HG02943 (cell line): Measurements from ENCODE around the gene DDX3X.
"Not testable (repeated sequence)": the region's sequence is repeated elsewhere in the genome, so short reads cannot be mapped to it uniquely, and the experiment has no call there.

Experiments used
- ATAC-seq: cut with Tn5 transposase; IDR thresholded peaks from one replicate; pipeline ENCODE4 v1.9.1; 2021; ENCODE audit warnings: mild to moderate bottlenecking, low read depth, moderate library complexity; ENCODE audit not compliant: unreplicated experiment

The DDX3X gene

GRCh38 chrX:41333744-41334362 is at the start of gene DDX3X:
Gene DDX3X (plus strand): TSS chrX:41334162. CDS start chrX:41334253, 91 bp downstream.
- peak; percentile 54 for ATAC-seq

GRCh38 chrX:41285928-41286327 is 48.0 kb upstream of the DDX3X start:
- ATAC-seq, result not testable (repeated sequence)

GRCh38 chrX:41288641-41289040 is 45.3 kb upstream of the DDX3X start:
- no peak for ATAC-seq

- no peak for ATAC-seq
These were observed 44.9 kb upstream of the DDX3X start for GRCh38 chrX:41289095-41289494.

GRCh38 chrX:41291309-41291708 is 42.7 kb upstream of the DDX3X start:
- ATAC-seq, result no peak

- ATAC-seq, result no peak
These were observed 40.7 kb upstream of the DDX3X start for GRCh38 chrX:41293269-41293668.

- no peak for ATAC-seq
These were observed 33.1 kb upstream of the DDX3X start for GRCh38 chrX:41300758-41301437.

GRCh38 chrX:41301438-41301824 is 32.5 kb upstream of the DDX3X start:
- no peak for ATAC-seq

GRCh38 chrX:41302370-41302769 is 31.6 kb upstream of the DDX3X start:
- ATAC-seq, result no peak

- ATAC-seq, result no peak
These were observed 30.9 kb upstream of the DDX3X start for GRCh38 chrX:41303013-41303412.

GRCh38 chrX:41304178-41304577 is 29.8 kb upstream of the DDX3X start:
- ATAC-seq, result no peak

- no peak for ATAC-seq
These were observed 24.9 kb upstream of the DDX3X start for GRCh38 chrX:41308884-41309647.

GRCh38 chrX:41312786-41313185 is 21.2 kb upstream of the DDX3X start:
- no peak for ATAC-seq

- no peak for ATAC-seq
These were observed 20.5 kb upstream of the DDX3X start for GRCh38 chrX:41313419-41313818.

GRCh38 chrX:41314204-41314603 is 19.8 kb upstream of the DDX3X start:
- ATAC-seq, result no peak

- no peak for ATAC-seq
These were observed 19.1 kb upstream of the DDX3X start for GRCh38 chrX:41314881-41315280.

- not testable (repeated sequence) for ATAC-seq
These were observed 17.7 kb upstream of the DDX3X start for GRCh38 chrX:41316266-41316665.

- ATAC-seq, result no peak
These were observed 16.3 kb upstream of the DDX3X start for GRCh38 chrX:41317477-41318208.

GRCh38 chrX:41320393-41320792 is 13.6 kb upstream of the DDX3X start:
- ATAC-seq, result no peak

- no peak for ATAC-seq
These were observed 10.9 kb upstream of the DDX3X start for GRCh38 chrX:41322821-41323603.
